ENCODE data around the gene OR8I2. TPM values are rescaled to one million over a fixed set of nuclear protein-coding genes. Genes with fewer than 3 reads are reported as not detected.

Gene OR8I2
- total RNA-seq (2013) = not detected
- polyA plus RNA-seq (not detected), polyA minus RNA-seq (not detected in 2 replicates), total RNA-seq (0 to 0.30 (median 0) reads per million in 11 experiments)

DNA sequence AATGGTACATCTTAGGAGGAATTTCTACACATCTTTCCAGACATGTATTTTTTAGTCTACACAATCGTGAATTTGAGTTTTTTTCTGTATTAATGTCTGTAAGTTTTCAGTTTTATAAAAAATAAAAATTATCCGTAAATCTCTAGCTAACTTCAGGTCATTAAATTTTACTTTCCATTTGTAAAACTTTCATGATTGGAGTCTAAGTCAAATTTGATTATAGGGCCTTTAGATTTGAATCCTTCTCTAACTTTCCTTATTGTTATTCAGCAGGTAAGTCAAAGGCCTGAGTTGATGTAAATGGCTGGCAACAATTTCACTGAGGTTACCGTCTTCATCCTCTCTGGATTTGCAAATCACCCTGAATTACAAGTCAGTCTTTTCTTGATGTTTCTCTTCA is at the start of gene OR8I2:
Gene OR8I2, plus strand, starts transcription at position 301 of the 400 bp plus-strand sequence. Its CDS starts 0 bp downstream, at position 301.
- no peaks in the 10 kb centered on the region for H3K79me2 ChIP-seq (ENCODE audit: insufficient read depth, low read length)
- Mint-ChIP-seq H3K27me3 (ENCODE audit: low read depth in 3 of 3) (no peaks in the 10 kb centered on the region), H3K36me3 (no peaks in the 10 kb centered on the region), H3K9me3 (no peaks in the 10 kb centered on the region), H3K4me3 (no peak within 1 kb of the TSS), H3K27ac (no peak within 1 kb of the TSS), H3K4me1 (no peaks in the 10 kb centered on the region)
- no peak within 1 kb of the TSS for H3K27ac ChIP-seq (ENCODE audit: low read depth in 1 of 2, low read length in 2 of 2)
- intact Hi-C loops (cut with micrococcal nuclease) = no loop called here
- no peak within 1 kb of the TSS for H3K4me3 ChIP-seq (replicated peaks in 1 of 3; ENCODE audit: low read depth in 2 of 3, low read length in 3 of 3)
- peaks cover 0 to 4% of the 10 kb centered on the region in 2 donors for H3K9me3 ChIP-seq (replicated peaks in 1 of 2; ENCODE audit: control insufficient read depth in 1 of 2, insufficient read depth in 1 of 2, low read length in 2 of 2)
- H3K27me3 ChIP-seq (ENCODE audit: control insufficient read depth in 2 of 2, insufficient read depth in 2 of 2, low read length in 2 of 2) = no peaks in the 10 kb centered on the region
- no peaks in the 10 kb centered on the region for H4K20me1 ChIP-seq (ENCODE audit: insufficient read depth, low read length)
- no peaks in the 10 kb centered on the region for H3K4me1 ChIP-seq (ENCODE audit: control insufficient read depth in 1 of 2, insufficient read depth in 2 of 2, low read length in 2 of 2)
- no peak within 1 kb of the TSS for H3K9ac ChIP-seq (ENCODE audit: insufficient read depth, low read length, poor library complexity, severe bottlenecking)
- no peak within 1 kb of the TSS for H3K4me2 ChIP-seq (replicated peaks; ENCODE audit: extremely low read depth, low read length, poor library complexity, severe bottlenecking)
- H3K36me3 ChIP-seq (replicated peaks in 1 of 2; ENCODE audit: control insufficient read depth in 1 of 2, insufficient read depth in 2 of 2, low read length in 2 of 2) = no peaks in the 10 kb centered on the region
- no CpG with 5 or more reads among the region's 3 CpGs for WGBS (ENCODE audit: insufficient coverage)
- no peak for DNase-seq
- TF ChIP-seq, protein P1, sequence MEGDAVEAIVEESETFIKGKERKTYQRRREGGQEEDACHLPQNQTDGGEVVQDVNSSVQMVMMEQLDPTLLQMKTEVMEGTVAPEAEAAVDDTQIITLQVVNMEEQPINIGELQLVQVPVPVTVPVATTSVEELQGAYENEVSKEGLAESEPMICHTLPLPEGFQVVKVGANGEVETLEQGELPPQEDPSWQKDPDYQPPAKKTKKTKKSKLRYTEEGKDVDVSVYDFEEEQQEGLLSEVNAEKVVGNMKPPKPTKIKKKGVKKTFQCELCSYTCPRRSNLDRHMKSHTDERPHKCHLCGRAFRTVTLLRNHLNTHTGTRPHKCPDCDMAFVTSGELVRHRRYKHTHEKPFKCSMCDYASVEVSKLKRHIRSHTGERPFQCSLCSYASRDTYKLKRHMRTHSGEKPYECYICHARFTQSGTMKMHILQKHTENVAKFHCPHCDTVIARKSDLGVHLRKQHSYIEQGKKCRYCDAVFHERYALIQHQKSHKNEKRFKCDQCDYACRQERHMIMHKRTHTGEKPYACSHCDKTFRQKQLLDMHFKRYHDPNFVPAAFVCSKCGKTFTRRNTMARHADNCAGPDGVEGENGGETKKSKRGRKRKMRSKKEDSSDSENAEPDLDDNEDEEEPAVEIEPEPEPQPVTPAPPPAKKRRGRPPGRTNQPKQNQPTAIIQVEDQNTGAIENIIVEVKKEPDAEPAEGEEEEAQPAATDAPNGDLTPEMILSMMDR (IDR thresholded peaks at IDR 0.05) = no peak
- H2AFZ ChIP-seq (ENCODE audit: insufficient read depth, low read depth, low read length, poor library complexity, severe bottlenecking) = no peak within 1 kb of the TSS

DNA sequence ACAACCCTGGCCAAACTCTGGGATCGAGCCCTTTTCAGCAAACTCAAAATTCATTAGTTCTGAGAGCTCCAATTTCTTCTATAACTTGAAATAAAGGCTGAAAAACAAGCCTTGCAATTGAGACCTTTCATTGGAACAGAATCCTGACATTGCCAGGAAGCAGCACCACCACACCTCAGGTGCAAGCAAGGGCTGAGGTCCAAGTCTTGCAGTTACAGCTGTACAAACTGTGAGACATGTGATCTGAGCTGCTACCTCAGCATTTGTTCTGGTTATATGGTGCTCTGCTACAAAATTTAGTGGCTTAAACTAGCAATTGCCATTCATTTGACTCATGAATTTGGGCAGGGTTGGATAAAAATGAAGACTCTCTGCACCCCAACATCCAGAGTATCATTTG is 47.6 kb upstream of the OR8I2 start:
- Histone ChIP-seq H3K27me3 (ENCODE audit: control insufficient read depth in 2 of 2, insufficient read depth in 2 of 2, low read length in 2 of 2) (no peaks in the 10 kb centered on the region), H3K27ac (ENCODE audit: low read depth in 1 of 2, low read length in 2 of 2) (no peak overlapping the region), H3K9ac (ENCODE audit: insufficient read depth, low read length, poor library complexity, severe bottlenecking) (no peak overlapping the region), H3K79me2 (ENCODE audit: insufficient read depth, low read length) (no peaks in the 10 kb centered on the region), H2AFZ (ENCODE audit: insufficient read depth, low read depth, low read length, poor library complexity, severe bottlenecking) (no peak overlapping the region), H3K4me2 (replicated peaks; ENCODE audit: extremely low read depth, low read length, poor library complexity, severe bottlenecking) (no peak overlapping the region), H3K9me3 (replicated peaks in 1 of 2; ENCODE audit: control insufficient read depth in 1 of 2, insufficient read depth in 1 of 2, low read length in 2 of 2) (peaks cover 16 to 23% of the 10 kb centered on the region in 2 donors), H3K4me3 (replicated peaks in 1 of 3; ENCODE audit: low read depth in 2 of 3, low read length in 3 of 3) (no peak overlapping the region), H4K20me1 (ENCODE audit: insufficient read depth, low read length) (no peaks in the 10 kb centered on the region), H3K4me1 (ENCODE audit: control insufficient read depth in 1 of 2, insufficient read depth in 2 of 2, low read length in 2 of 2) (no peaks in the 10 kb centered on the region), H3K36me3 (replicated peaks in 1 of 2; ENCODE audit: control insufficient read depth in 1 of 2, insufficient read depth in 2 of 2, low read length in 2 of 2) (no peaks in the 10 kb centered on the region)
- Mint-ChIP-seq H3K9me3 (peaks cover 0 to 20% (median 5%) of the 10 kb centered on the region in 7 donors), H3K4me1 (no peaks in the 10 kb centered on the region), H3K27me3 (ENCODE audit: low read depth in 3 of 3) (peaks cover 0 to under 1% (median 0%) of the 10 kb centered on the region in 3 donors), H3K36me3 (no peaks in the 10 kb centered on the region), H3K4me3 (no peak overlapping the region), H3K27ac (no peak overlapping the region)
- WGBS (ENCODE audit: insufficient coverage) = 50% methylated on average over 1 of the region's 1 CpG
- intact Hi-C loops (cut with micrococcal nuclease) = no loop called here
- TF ChIP-seq, protein P1 (IDR thresholded peaks at IDR 0.05) = no peak
- no peak for DNase-seq

Data from CD14-positive monocyte (primary cell).